Suprapubic skin (tissue), 4 donors: ENCODE data around the gene SNX15.

Experiments used
- CTCF ChIP-seq, 2 donors: fragments of 200-600 bp in 1 of 2; fragments of 450-650 bp in 1 of 2; sonication (generic) in 1 of 2; IDR thresholded peaks; one replicate each; pipeline ENCODE4 v1.5.1; 2016 to 2019; ENCODE audit warnings: antibody characterized with exemption in 2 of 2, mild to moderate bottlenecking in 1 of 2, moderate library complexity in 1 of 2
- EP300 ChIP-seq: sonication (generic); formaldehyde crosslinking; IDR thresholded peaks from one replicate; pipeline ENCODE4 v1.6.1; 2017; ENCODE audit warnings: antibody characterized with exemption
- POLR2AphosphoS5 ChIP-seq, 3 donors: sonication (generic); formaldehyde crosslinking; IDR thresholded peaks; one replicate each; pipeline ENCODE4 v1.6.1; 2017; ENCODE audit warnings: antibody characterized with exemption in 3 of 3

- no peak for TF ChIP-seq CTCF (IDR thresholded peaks at IDR 0.05)
- no peak for TF ChIP-seq POLR2AphosphoS5 (IDR thresholded peaks at IDR 0.05)
- TF ChIP-seq EP300 = no peak
These were observed 39.0 kb upstream of the SNX15 start for GRCh38 chr11:64987998-64988854.
